AG10803 (cell line): ENCODE measurements around the gene VEGFC.

ENCODE experiments used
- DNase-seq: peaks from one replicate; pipeline ENCODE4 v3.0.0; 2010; ENCODE audit warnings: low read depth
- H3K4me3 ChIP-seq: 2 replicates; pipeline ENCODE4 v1.5.1; 2011; ENCODE audit warnings: mild to moderate bottlenecking, low read length, control low read depth
- TF ChIP-seq, protein P1 (sequence below): conservative IDR thresholded peaks from 2 replicates; pipeline ENCODE4 v1.5.1; 2011; ENCODE audit warnings: mild to moderate bottlenecking, low read length, control low read depth, inconsistent platforms

VEGFC gene

DNA sequence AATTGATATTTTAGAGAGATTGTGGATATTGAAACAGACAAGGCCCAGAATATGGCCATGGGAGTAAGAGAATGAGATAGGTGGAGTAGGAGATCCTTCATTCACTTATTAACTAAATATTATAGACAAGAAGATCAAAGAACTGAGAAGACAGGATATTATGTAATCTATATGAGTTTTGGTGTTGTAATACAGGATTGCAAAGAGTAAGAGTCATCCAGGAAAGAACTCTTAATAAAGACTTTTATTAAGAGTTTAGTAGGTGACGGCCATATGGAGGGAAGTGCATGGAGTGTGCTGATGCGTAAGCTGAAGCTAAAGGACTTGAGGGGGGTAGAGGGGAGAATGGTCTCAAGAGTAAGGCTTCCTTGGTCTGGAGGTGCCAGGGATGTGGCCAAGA is 153.7 kb downstream of the VEGFC start:
- no peak overlapping the region for H3K4me3 ChIP-seq
- TF ChIP-seq, protein P1, sequence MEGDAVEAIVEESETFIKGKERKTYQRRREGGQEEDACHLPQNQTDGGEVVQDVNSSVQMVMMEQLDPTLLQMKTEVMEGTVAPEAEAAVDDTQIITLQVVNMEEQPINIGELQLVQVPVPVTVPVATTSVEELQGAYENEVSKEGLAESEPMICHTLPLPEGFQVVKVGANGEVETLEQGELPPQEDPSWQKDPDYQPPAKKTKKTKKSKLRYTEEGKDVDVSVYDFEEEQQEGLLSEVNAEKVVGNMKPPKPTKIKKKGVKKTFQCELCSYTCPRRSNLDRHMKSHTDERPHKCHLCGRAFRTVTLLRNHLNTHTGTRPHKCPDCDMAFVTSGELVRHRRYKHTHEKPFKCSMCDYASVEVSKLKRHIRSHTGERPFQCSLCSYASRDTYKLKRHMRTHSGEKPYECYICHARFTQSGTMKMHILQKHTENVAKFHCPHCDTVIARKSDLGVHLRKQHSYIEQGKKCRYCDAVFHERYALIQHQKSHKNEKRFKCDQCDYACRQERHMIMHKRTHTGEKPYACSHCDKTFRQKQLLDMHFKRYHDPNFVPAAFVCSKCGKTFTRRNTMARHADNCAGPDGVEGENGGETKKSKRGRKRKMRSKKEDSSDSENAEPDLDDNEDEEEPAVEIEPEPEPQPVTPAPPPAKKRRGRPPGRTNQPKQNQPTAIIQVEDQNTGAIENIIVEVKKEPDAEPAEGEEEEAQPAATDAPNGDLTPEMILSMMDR = no peak
- no peak for DNase-seq

DNA sequence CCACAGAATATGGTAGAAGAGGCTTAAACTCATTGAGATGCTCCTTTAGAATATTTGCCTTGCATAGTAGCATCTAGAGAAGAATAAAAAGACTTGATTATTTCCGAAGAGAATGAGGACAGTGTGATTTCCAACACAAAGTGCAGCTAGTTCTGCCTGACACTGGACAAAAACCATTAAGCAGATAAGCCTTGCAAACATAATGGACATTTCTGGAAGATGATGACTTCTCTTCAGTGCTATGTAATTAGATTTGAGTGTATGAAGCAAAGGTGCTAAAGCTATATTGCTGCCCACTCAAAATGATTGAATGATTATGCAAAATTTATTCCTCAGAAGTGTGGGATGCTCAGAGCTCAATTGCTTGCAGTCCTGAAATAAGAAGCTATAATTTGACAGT is 156.4 kb downstream of the VEGFC start:
- no peak overlapping the region for H3K4me3 ChIP-seq
- DNase-seq = no peak
- TF ChIP-seq, protein P1 = no peak

DNA sequence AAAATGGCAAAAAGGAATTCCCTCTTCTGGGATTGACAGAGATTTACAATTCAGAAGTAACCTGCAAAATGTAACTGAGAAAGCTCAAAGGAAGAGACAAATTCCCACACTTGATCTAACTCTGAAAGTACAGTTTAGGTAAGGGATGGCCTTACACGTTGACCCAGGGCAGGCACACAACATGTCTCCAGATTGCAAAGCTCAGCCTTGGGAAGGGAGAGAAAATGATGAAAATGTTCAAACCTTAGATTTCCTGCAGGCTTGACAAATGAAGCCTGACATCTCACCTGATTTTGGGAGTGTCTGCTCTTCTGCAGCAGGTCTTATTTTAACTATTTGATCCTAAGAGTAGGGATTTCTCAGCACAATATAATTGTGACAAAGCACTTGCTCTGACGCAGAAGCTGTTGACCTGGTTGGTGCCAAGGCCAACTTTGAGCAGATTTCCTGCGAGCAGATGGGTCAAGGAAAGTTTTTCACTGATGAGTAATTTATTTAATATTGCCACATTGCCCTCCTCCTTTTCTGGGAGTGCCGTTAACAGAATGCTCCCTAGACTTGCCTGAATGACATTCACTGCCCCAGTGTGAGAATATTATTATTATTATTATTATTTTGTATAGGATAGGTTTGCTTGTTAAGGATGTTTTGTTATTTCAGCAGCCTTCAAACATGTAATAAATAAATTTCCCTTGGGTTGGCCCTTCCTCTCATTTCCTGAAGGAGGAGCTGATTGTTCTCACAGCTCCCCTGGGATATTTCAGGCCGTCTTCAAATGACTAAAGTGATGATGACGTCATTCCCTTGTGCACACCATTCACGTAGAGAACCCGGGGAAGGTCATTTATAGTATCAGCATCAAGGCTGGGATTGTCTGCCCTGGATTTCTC is 157.1 kb downstream of the VEGFC start:
- H3K4me3 ChIP-seq = no peak overlapping the region
- peak; percentile 84 for DNase-seq
- TF ChIP-seq, protein P1 = 0 out of 2 replicates have a peak, but pooled peaks have one; percentile 7
